K562 (cell line): ENCODE data around the gene YPEL2. TPM values are rescaled to one million over a fixed set of nuclear protein-coding genes. Genes with fewer than 3 reads are reported as not detected.

Experiments
- ATAC-seq: fragments of 200-7000 bp; cut with Tn5 transposase; 3 replicates; pipeline ENCODE4 v1.9.1; 2020; ENCODE audit warnings: moderate library complexity
- BruUV-seq: library from RNA; stranded (reverse); fragments of 400-500 nt; replicated peaks from 2 replicates; lab custom pipeline; 2021; lab: Mats Ljungman, UMichigan
- CTCF ChIA-PET: fragments of 300-600 bp; formaldehyde crosslinking; extraction: SDS; loops from one replicate; lab custom pipeline; 2021; ENCODE audit warnings: low intra/inter-chr PET ratio; lab: Yijun Ruan, JAX
- POLR2A ChIA-PET: fragments of 300-600, 350-650 bp; sonication (Branson Sonifier 250); formaldehyde crosslinking; extraction: SDS; loops from one replicate; lab custom pipeline; 2021; ENCODE audit warnings: antibody characterized with exemption, inconsistent platforms; lab: Yijun Ruan, JAX
- DNase-seq, 4 experiments: peaks; one replicate each; pipeline versions ENCODE4 v3.0.0 to v3.0.0-alpha.2; 2011 to 2018; ENCODE audit warnings: low spot score in 3 of 4, mixed read lengths in 3 of 4; ENCODE audit errors: extremely low read depth in 1 of 4
- FAIRE-seq: peaks from 2 replicates; lab custom pipeline; 2011; peaks lifted over from hg19 to GRCh38; lab: Jason Lieb, UNC
- H2AFZ ChIP-seq: 2 replicates; pipeline ENCODE4 v1.6.0; 2011; ENCODE audit warnings: low read depth, low read length, control low read depth, inconsistent platforms
- H3K27ac ChIP-seq: fragments of 200-600 bp; 3 replicates; pipeline ENCODE4 v1.8.0; 2011; ENCODE audit warnings: low read depth, mild to moderate bottlenecking, control low read depth, inconsistent platforms, low read length, moderate library complexity, mixed read lengths; ENCODE audit errors: extremely low read depth
- H3K27me3 ChIP-seq, 2 experiments: fragments of 300-600 bp in 1 of 2; 2 replicates in 1 of 2; 3 replicates in 1 of 2; pipeline versions ENCODE4 v1.6.0 to v1.8.0; 2011; ENCODE audit warnings: inconsistent platforms in 2 of 2, low read length in 2 of 2, mild to moderate bottlenecking in 1 of 2, mixed read lengths in 1 of 2, moderate library complexity in 1 of 2; ENCODE audit not compliant: control insufficient read depth in 2 of 2, insufficient read depth in 2 of 2
- H3K36me3 ChIP-seq: fragments of 300-600 bp; 3 replicates; pipeline ENCODE4 v1.8.0; 2011; ENCODE audit warnings: mild to moderate bottlenecking, low read length, inconsistent platforms; ENCODE audit not compliant: control insufficient read depth, insufficient read depth
- H3K4me1 ChIP-seq, 2 experiments: fragments of 200-600 bp in 1 of 2; replicated peaks in 1 of 2; 2 replicates in 1 of 2; 3 replicates in 1 of 2; pipeline versions ENCODE4 v1.5.1 to v1.8.0; 2011; ENCODE audit warnings: inconsistent platforms in 2 of 2, low read length in 2 of 2, mild to moderate bottlenecking in 1 of 2, mixed read lengths in 1 of 2, moderate library complexity in 1 of 2; ENCODE audit not compliant: control insufficient read depth in 2 of 2, insufficient read depth in 2 of 2
- H3K4me2 ChIP-seq: 2 replicates; pipeline ENCODE4 v1.6.1; 2011; ENCODE audit warnings: low read length, control low read depth, inconsistent platforms, mixed read lengths; ENCODE audit not compliant: insufficient read depth
- H3K4me3 ChIP-seq: fragments of 200-600 bp; sonication (generic), shearing (Covaris generic); 2 replicates; pipeline ENCODE4 v1.5.1; 2016; ENCODE audit warnings: control low read depth, inconsistent platforms
- H3K79me2 ChIP-seq: fragments of 200-600 bp; 3 replicates; pipeline ENCODE4 v1.8.0; 2011; ENCODE audit warnings: low read length, inconsistent platforms; ENCODE audit not compliant: control insufficient read depth, insufficient read depth
- H3K9ac ChIP-seq, 2 experiments: 2 replicates each; pipeline versions ENCODE4 v1.6.0 to v1.6.1; 2011; ENCODE audit warnings: low read depth in 2 of 2, low read length in 2 of 2, control low read depth in 1 of 2, inconsistent platforms in 1 of 2, mild to moderate bottlenecking in 1 of 2, mixed read lengths in 1 of 2; ENCODE audit not compliant: insufficient read depth in 1 of 2
- H3K9me1 ChIP-seq: one replicate; pipeline ENCODE4 v1.6.0; 2011; ENCODE audit warnings: inconsistent platforms, mild to moderate bottlenecking, low read length, moderate library complexity; ENCODE audit not compliant: control insufficient read depth, insufficient read depth
- H3K9me3 ChIP-seq: replicated peaks from 2 replicates; pipeline ENCODE4 v1.5.1; 2011; ENCODE audit warnings: low read depth, low read length, inconsistent platforms; ENCODE audit not compliant: control insufficient read depth, insufficient read depth
- H4K20me1 ChIP-seq: replicated peaks from 2 replicates; pipeline ENCODE4 v1.6.1; 2011; ENCODE audit warnings: low read length, inconsistent platforms, mixed read lengths; ENCODE audit not compliant: control insufficient read depth, insufficient read depth
- HNRNPL ChIP-seq: fragments of 200-400 bp; formaldehyde crosslinking; IDR thresholded peaks from 2 replicates; pipeline ENCODE4 v1.6.1; 2017; ENCODE audit warnings: low read depth, mild to moderate bottlenecking, low read length
- WGBS: fragments of 100-300 bp; shearing (Covaris generic); methylation state at CpG from one replicate; pipeline ENCODE4 v1.1.6; 2016; ENCODE audit warnings: low coverage, mixed read lengths; ENCODE audit not compliant: insufficient coverage; ENCODE audit errors: missing lambda C conversion rate; 5-methylcytosine and 5-hydroxymethylcytosine counted together
- in situ Hi-C: fragments of 300-500 bp; cut with MboI; formaldehyde crosslinking; loops from 4 replicates; pipeline ENCODE4 v1.15.0; 2018; ENCODE audit warnings: inconsistent platforms, mixed read lengths
- intact Hi-C: fragments of 100-400 bp; cut with micrococcal nuclease; formaldehyde crosslinking; loops from 2 replicates; pipeline ENCODE4 v1.14.2; 2022
- polyA plus RNA-seq, 8 experiments: library from polyadenylated mRNA; depleted of rRNA in 4 of 8; stranded (reverse) in 5 of 8; unstranded in 3 of 8; fragments of >200 nt; fragmentation: Nextera tagmentation in 2 of 8; fragmentation: Illumina TruSeq in 1 of 8; extraction: Ambion mirVana in 2 of 8; extraction: Trizol in 1 of 8; gene quantifications; 2 replicates each; pipeline versions ENCODE4 v1.2.1 to v1.2.3, GENCODE V29; 2011 to 2014; ENCODE audit warnings: inconsistent platforms in 1 of 8, missing spikeins in 1 of 8
- total RNA-seq, 7 experiments: library from RNA; depleted of rRNA in 6 of 7; stranded (reverse); fragments of >200 nt in 6 of 7; fragmentation: Illumina TruSeq in 2 of 7; extraction: Trizol in 2 of 7; gene quantifications; 2 replicates each; pipeline versions ENCODE4 v1.2.1 to v1.2.3, GENCODE V29; 2011 to 2021; ENCODE audit warnings: low replicate concordance in 1 of 7
- TF ChIP-seq, protein P1 (sequence below), 3 experiments: fragments of 200-800 bp in 1 of 3; fragments of 250-450 bp in 1 of 3; fragments of 450-650 bp in 1 of 3; sonication (Bioruptor Pico) in 1 of 3; sonication (Bioruptor generic) in 1 of 3; formaldehyde crosslinking in 1 of 3; IDR thresholded peaks; 2 replicates each; pipeline versions ENCODE4 v1.6.1 to v1.8.0; 2016 to 2022; ENCODE audit warnings: mild to moderate bottlenecking in 2 of 3, missing genetic modification characterization in 2 of 3, missing compliant biosample characterization in 1 of 3, moderate library complexity in 1 of 3

The YPEL2 gene
- total and polyA plus RNA-seq, 9 of the 15 experiments (the other 6 are each of a cell fraction or from before 2014, with no cell fraction given), result 0.11 to 2.4 (median 0.47) TPM

DNA sequence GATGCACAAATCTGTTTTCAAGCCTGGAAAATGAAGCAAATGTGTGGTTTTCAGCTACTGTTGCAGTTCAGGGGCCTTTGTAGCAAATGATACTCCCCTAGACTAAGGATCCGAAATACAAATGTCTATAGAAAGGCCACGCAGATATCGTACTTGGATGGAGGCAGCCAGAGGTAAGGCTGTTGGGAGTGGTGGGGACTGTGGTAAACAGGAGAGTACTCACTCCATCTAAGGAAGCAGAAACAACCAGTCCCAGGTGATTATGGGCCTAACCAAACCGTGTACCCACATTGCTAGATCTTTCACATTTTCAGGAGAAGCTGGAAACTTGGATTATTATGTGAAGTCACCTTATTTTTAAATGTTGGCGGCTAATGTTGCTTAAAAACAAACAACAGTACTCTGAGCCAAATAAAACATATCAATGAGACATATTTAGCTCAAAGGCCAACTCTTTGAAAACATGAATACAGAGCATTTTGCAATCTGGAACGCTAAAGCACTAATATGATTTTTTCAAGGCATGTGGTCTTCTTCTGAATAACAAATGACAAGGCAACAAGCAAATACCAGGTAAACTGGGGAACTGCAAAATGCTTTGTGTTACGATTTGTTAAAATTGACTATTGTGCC, 110.1 kb downstream of the YPEL2 start:
- Histone ChIP-seq H2AFZ (no peak overlapping the region), H3K4me3 (no peak overlapping the region), H3K79me2 (no peaks in the 10 kb centered on the region), H4K20me1 (no peaks in the 10 kb centered on the region), H3K4me2 (no peak overlapping the region), H3K4me1 (no peaks in the 10 kb centered on the region), H3K9me3 (no peaks in the 10 kb centered on the region), H3K27ac (no peak overlapping the region), H3K9ac (no peak overlapping the region), H3K27me3 (peaks cover 8% of the 10 kb centered on the region in 2 experiments; a peak in 4 of 5 replicates), H3K36me3 (no peaks in the 10 kb centered on the region), H3K9me1 (no peaks in the 10 kb centered on the region)
- TF ChIP-seq, protein P1, sequence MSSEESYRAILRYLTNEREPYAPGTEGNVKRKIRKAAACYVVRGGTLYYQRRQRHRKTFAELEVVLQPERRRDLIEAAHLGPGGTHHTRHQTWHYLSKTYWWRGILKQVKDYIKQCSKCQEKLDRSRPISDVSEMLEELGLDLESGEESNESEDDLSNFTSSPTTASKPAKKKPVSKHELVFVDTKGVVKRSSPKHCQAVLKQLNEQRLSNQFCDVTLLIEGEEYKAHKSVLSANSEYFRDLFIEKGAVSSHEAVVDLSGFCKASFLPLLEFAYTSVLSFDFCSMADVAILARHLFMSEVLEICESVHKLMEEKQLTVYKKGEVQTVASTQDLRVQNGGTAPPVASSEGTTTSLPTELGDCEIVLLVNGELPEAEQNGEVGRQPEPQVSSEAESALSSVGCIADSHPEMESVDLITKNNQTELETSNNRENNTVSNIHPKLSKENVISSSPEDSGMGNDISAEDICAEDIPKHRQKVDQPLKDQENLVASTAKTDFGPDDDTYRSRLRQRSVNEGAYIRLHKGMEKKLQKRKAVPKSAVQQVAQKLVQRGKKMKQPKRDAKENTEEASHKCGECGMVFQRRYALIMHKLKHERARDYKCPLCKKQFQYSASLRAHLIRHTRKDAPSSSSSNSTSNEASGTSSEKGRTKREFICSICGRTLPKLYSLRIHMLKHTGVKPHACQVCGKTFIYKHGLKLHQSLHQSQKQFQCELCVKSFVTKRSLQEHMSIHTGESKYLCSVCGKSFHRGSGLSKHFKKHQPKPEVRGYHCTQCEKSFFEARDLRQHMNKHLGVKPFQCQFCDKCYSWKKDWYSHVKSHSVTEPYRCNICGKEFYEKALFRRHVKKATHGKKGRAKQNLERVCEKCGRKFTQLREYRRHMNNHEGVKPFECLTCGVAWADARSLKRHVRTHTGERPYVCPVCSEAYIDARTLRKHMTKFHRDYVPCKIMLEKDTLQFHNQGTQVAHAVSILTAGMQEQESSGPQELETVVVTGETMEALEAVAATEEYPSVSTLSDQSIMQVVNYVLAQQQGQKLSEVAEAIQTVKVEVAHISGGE (CRISPR knock-in tag; IDR thresholded peaks at IDR 0.05), result 0 out of 6 replicates have a peak, but pooled peaks of 1 of the 3 experiments have one; percentile 1
- no peak for TF ChIP-seq HNRNPL
- DNase-seq (no peak), FAIRE-seq (no peak), ATAC-seq (no peak)
- POLR2A ChIA-PET, result no interaction called here
- no TSS peak for BruUV-seq
- intact Hi-C loops (loop anchor here (1.0 to 2.0 kb wide), 2 partner anchors 130 to 221 kb away; partner anchors contain the start of gene GDPD1), in situ Hi-C loops (no loop called here)
- 37% methylated on average over 7 of the region's 7 CpGs for whole genome bisulfite sequencing
- CTCF ChIA-PET, result interaction anchor here (0.6 to 2.0 kb wide), 6 partner anchors 110 to 133 kb away, joined by 4 to 15 read pairs (median 5); partner anchors contain the start of gene YPEL2
